ENCODE data around the gene ROR2. TPM values are rescaled to one million over a fixed set of nuclear protein-coding genes. Genes with fewer than 3 reads are reported as not detected.

Gene ROR2
- total RNA-seq, 2 experiments from 2014 or later = not detected

- Mint-ChIP-seq H3K27me3 (peaks cover 39% of the 10 kb centered on the region), H3K4me3 (no peak overlapping the region), H3K36me3 (ENCODE audit: low read depth) (no peaks in the 10 kb centered on the region), H3K27ac (no peak overlapping the region), H3K4me1 (ENCODE audit: low read depth) (no peaks in the 10 kb centered on the region), H3K9me3 (no peaks in the 10 kb centered on the region)
- CTCF ChIA-PET = no interaction called here
- Histone ChIP-seq H3K27me3 (ENCODE audit: control insufficient read depth in 1 of 2, insufficient read depth in 2 of 2, low read length in 2 of 2) (peaks cover 7 to 10% of the 10 kb centered on the region in 2 experiments), H3K36me3 (ENCODE audit: insufficient read depth, low read length) (no peaks in the 10 kb centered on the region), H3K4me1 (ENCODE audit: insufficient read depth, low read length) (no peaks in the 10 kb centered on the region), H3K9me3 (ENCODE audit: control insufficient read depth in 1 of 2, insufficient read depth in 1 of 2, low read length in 2 of 2) (no peaks in the 10 kb centered on the region), H3K27ac (ENCODE audit: low read depth in 1 of 2, low read length in 2 of 2) (no peak overlapping the region), H3K4me3 (ENCODE audit: low read length) (no peak overlapping the region)
- ATAC-seq (ENCODE audit: poor library complexity) (no peak), DNase-seq (no peak)
- POLR2A ChIA-PET = no interaction called here
- intact Hi-C loops (cut with DNase I, micrococcal nuclease) = no loop called here
- no peak for TF ChIP-seq CTCF (IDR thresholded peaks at IDR 0.05)
Observed at GRCh38 chr9:91917436-91917835, 32.6 kb downstream of the ROR2 start.

DNA sequence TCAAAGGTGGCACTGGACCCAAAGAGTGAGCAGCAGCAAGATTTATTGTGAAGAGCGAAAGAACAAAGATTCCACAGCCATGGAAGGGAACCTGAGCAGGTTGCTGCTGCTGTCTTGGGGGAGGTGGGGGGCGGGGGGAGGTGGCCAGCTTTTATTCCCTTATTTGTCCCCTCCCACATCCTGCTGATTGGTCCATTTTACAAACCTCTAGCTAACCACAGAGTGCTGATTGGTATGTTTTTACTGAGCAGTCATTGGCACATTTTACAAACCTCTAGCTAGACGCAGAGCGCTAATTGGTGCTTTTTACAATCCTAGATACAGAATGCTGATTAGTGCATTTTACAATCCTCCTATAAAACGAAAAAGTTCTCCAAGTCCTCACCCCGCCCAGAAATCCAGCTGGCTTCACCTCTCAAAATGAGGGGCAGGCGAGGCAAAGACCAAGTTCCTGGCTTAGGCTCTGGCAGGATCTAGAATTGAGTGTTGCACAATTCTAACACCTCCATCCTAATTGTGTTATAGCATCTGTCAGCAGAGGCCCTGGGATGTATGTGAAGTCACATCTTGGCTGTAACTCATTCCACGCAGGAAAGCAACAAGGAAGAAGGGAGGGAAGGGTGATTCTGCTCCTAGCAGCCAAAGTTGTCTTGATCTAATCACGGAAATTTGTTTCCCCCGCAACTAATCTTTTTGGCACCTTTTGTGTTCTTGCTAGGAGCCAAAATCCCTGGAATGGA lies 34.3 kb downstream of the ROR2 start:
- no peak overlapping the region for H3K4me3 ChIP-seq (ENCODE audit: low read length)
- no peaks in the 10 kb centered on the region for H3K36me3 ChIP-seq (ENCODE audit: insufficient read depth, low read length)
- no peaks in the 10 kb centered on the region for H3K4me1 Mint-ChIP-seq (ENCODE audit: low read depth)
- no peaks in the 10 kb centered on the region for H3K36me3 Mint-ChIP-seq (ENCODE audit: low read depth)
- POLR2A ChIA-PET = interaction anchor here (0.7 kb wide), 1 partner anchor 10 kb away, joined by 3 read pairs; no protein-coding TSS in a partner anchor
- peaks cover 33% of the 10 kb centered on the region for H3K27me3 Mint-ChIP-seq
- intact Hi-C loops (cut with DNase I, micrococcal nuclease) = no loop called here
- ATAC-seq (ENCODE audit: poor library complexity) (no peak), DNase-seq (no peak)
- TF ChIP-seq CTCF (IDR thresholded peaks at IDR 0.05) = no peak
- H3K9me3 ChIP-seq (ENCODE audit: control insufficient read depth in 1 of 2, insufficient read depth in 1 of 2, low read length in 2 of 2) = no peaks in the 10 kb centered on the region
- H3K27me3 ChIP-seq (ENCODE audit: control insufficient read depth in 1 of 2, insufficient read depth in 2 of 2, low read length in 2 of 2) = peaks cover 7 to 10% of the 10 kb centered on the region in 2 experiments
- H3K27ac ChIP-seq (ENCODE audit: low read depth in 1 of 2, low read length in 2 of 2) = no peak overlapping the region
- H3K4me3 Mint-ChIP-seq = no peak overlapping the region
- CTCF ChIA-PET = no interaction called here
- H3K27ac Mint-ChIP-seq = no peak overlapping the region
- no peaks in the 10 kb centered on the region for H3K4me1 ChIP-seq (ENCODE audit: insufficient read depth, low read length)
- no peaks in the 10 kb centered on the region for H3K9me3 Mint-ChIP-seq

DNA sequence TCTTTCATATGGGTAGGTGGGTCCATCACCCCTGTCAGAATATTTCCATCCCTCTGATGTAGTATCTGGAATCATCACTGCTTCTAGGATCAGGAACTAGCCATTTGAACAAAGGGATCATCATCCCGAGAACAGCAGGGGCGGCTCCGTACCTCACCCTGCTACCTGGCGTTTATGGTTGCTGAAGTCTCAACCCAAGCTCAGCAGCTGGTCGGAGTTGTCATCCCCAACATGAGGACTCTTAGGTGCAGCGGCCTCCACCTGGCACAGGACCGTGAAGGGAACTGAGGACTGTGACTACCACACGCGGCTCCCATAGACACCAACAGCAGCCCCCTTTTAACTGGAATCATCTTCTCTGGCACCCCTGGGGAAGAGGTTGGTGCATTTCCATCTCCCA lies 35.1 kb downstream of the ROR2 start:
- ATAC-seq (ENCODE audit: poor library complexity) (no peak), DNase-seq (no peak)
- no peak for TF ChIP-seq CTCF (IDR thresholded peaks at IDR 0.05)
- H3K9me3 ChIP-seq (ENCODE audit: control insufficient read depth in 1 of 2, insufficient read depth in 1 of 2, low read length in 2 of 2) = no peaks in the 10 kb centered on the region
- Mint-ChIP-seq H3K4me1 (ENCODE audit: low read depth) (no peaks in the 10 kb centered on the region), H3K4me3 (no peak overlapping the region), H3K27ac (no peak overlapping the region), H3K27me3 (peaks cover 33% of the 10 kb centered on the region), H3K36me3 (ENCODE audit: low read depth) (no peaks in the 10 kb centered on the region), H3K9me3 (no peaks in the 10 kb centered on the region)
- H3K27me3 ChIP-seq (ENCODE audit: control insufficient read depth in 1 of 2, insufficient read depth in 2 of 2, low read length in 2 of 2) = peaks cover 7 to 10% of the 10 kb centered on the region in 2 experiments
- intact Hi-C loops (cut with DNase I, micrococcal nuclease) = no loop called here
- no peaks in the 10 kb centered on the region for H3K36me3 ChIP-seq (ENCODE audit: insufficient read depth, low read length)
- no peak overlapping the region for H3K27ac ChIP-seq (ENCODE audit: low read depth in 1 of 2, low read length in 2 of 2)
- no peak overlapping the region for H3K4me3 ChIP-seq (ENCODE audit: low read length)
- POLR2A ChIA-PET = interaction anchor here (0.7 kb wide), 1 partner anchor 9 kb away, joined by 3 read pairs; no protein-coding TSS in a partner anchor
- CTCF ChIA-PET = no interaction called here
- H3K4me1 ChIP-seq (ENCODE audit: insufficient read depth, low read length) = no peaks in the 10 kb centered on the region

Measured in CD4-positive, alpha-beta T cell (primary cell).